ENCODE results near the gene MAD1L1.

DNA sequence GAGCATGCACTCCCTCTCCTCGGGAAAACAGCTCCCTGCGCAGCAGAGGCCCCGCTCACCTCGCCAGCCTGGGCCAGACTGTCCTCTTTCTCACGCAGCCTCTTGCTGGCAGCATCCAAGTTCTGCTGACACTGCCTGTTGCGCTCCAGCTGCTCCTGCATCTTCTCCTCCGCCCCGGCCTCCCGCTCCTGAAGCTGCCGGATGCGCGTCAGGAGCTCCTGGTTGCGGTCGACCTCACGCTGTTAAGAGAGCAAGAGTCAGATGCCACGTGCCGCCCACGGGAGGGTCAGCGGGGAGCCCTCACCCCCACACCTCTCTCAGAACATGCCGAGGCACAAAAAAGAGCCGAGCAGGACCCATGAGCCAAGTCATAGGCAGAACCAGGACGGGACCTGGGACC, 10.2 kb downstream of the MAD1L1 start:
- TF ChIP-seq CTCF (IDR thresholded peaks at IDR 0.05 in 2 of 3, conservative IDR thresholded peaks at IDR 0.05 in 1 of 3; ENCODE audit: borderline replicate concordance in 1 of 3, insufficient read depth in 1 of 3, low read depth in 2 of 3, low read length in 2 of 3) (no peak), POLR2AphosphoS5 (IDR thresholded peaks at IDR 0.05; ENCODE audit: low read depth, low read length) (no peak), EZH2phosphoT487 (IDR thresholded peaks at IDR 0.05; ENCODE audit: borderline replicate concordance) (no peak), ZNF274 (IDR thresholded peaks at IDR 0.05; ENCODE audit: low read depth, low read length) (no peak), YY1 (IDR thresholded peaks at IDR 0.05; ENCODE audit: extremely low read depth, insufficient replicate concordance, low read depth, low read length) (no peak), FOSL1 (IDR thresholded peaks at IDR 0.05; ENCODE audit: low read depth) (no peak)
